ENCODE data around the gene POLR1E. TPM values are rescaled to one million over a fixed set of nuclear protein-coding genes. Genes with fewer than 3 reads are reported as not detected.

Gene POLR1E
- total and polyA plus RNA-seq, 9 of the 15 experiments (the other 6 are each of a cell fraction or from before 2014, with no cell fraction given): 18.9 to 102 (median 74.4) TPM

GRCh38 chr9:37541465-37541864, 55.7 kb downstream of the POLR1E start:
- no peak for FAIRE-seq
- H3K36me3 ChIP-seq (ENCODE audit: control insufficient read depth, insufficient read depth, low read length): peaks cover 31% of the 10 kb centered on the region; the same call in 2 of the 3 replicates
- no peaks in the 10 kb centered on the region for H3K27me3 ChIP-seq (ENCODE audit: control insufficient read depth in 2 of 2, insufficient read depth in 2 of 2, low read length in 2 of 2)
- no peak for ATAC-seq
- no peak overlapping the region for H2AFZ ChIP-seq (ENCODE audit: low read depth, low read length)
- H3K79me2 ChIP-seq (ENCODE audit: control insufficient read depth, insufficient read depth, low read length): no peaks in the 10 kb centered on the region
- WGBS (ENCODE audit: insufficient coverage, low coverage, missing lambda C conversion rate): 90% methylated on average over 8 of the region's 8 CpGs
- no peak overlapping the region for H3K27ac ChIP-seq (ENCODE audit: extremely low read depth, low read depth, low read length)
- CTCF ChIA-PET (ENCODE audit: low intra/inter-chr PET ratio): no interaction called here
- H3K9ac ChIP-seq (ENCODE audit: insufficient read depth in 1 of 2, low read depth in 2 of 2, low read length in 2 of 2): no peak overlapping the region
- no peaks in the 10 kb centered on the region for H3K9me3 ChIP-seq (replicated peaks; ENCODE audit: control insufficient read depth, insufficient read depth, low read depth, low read length)
- no peaks in the 10 kb centered on the region for H3K9me1 ChIP-seq (ENCODE audit: control insufficient read depth, insufficient read depth, low read length)
- intact Hi-C loops (cut with micrococcal nuclease): no loop called here
- no peak for TF ChIP-seq ETV5 (CRISPR knock-in tag; IDR thresholded peaks at IDR 0.05; ENCODE audit: low read depth)
- TF ChIP-seq XRCC4 (IDR thresholded peaks at IDR 0.05; ENCODE audit: extremely low read depth, insufficient read depth, insufficient read length): no peak
- TF ChIP-seq ZNF175 (CRISPR knock-in tag; IDR thresholded peaks at IDR 0.05; ENCODE audit: low read depth): no peak
- no peak for TF ChIP-seq HNRNPUL1 (IDR thresholded peaks at IDR 0.05; ENCODE audit: low read length)
- no peak for TF ChIP-seq TARDBP (IDR thresholded peaks at IDR 0.05)
- TF ChIP-seq ZMIZ1 (IDR thresholded peaks at IDR 0.05; ENCODE audit: low read depth in 2 of 2, low read length in 2 of 2): no peak
- TF ChIP-seq ZNF764 (CRISPR knock-in tag; IDR thresholded peaks at IDR 0.05; ENCODE audit: low read depth): no peak
- TF ChIP-seq ESRRA (IDR thresholded peaks at IDR 0.05; ENCODE audit: borderline replicate concordance, low read depth): no peak
- TF ChIP-seq ZNF384 (IDR thresholded peaks at IDR 0.05; ENCODE audit: low read depth, low read length): no peak
- no peak for TF ChIP-seq MAFK (IDR thresholded peaks at IDR 0.05; ENCODE audit: low read length)
- no peak for TF ChIP-seq HDAC3 (IDR thresholded peaks at IDR 0.05; ENCODE audit: borderline replicate concordance, partially characterized antibody)
- no peak for TF ChIP-seq ZNF212 (CRISPR knock-in tag; IDR thresholded peaks at IDR 0.05)
- no peak for TF ChIP-seq MXD1 (CRISPR knock-in tag; IDR thresholded peaks at IDR 0.05; ENCODE audit: borderline replicate concordance, poor library complexity, severe bottlenecking)
- H3K4me3 ChIP-seq: no peak overlapping the region
- no peak for DNase-seq (ENCODE audit: extremely low read depth in 1 of 4, low spot score in 3 of 4)
- H3K4me2 ChIP-seq (ENCODE audit: insufficient read depth, low read length): no peak overlapping the region
- H4K20me1 ChIP-seq (replicated peaks; ENCODE audit: control insufficient read depth, insufficient read depth, low read length): no peaks in the 10 kb centered on the region
- POLR2A ChIA-PET: no interaction called here
- no TSS peak for BruUV-seq (replicated peaks)
- in situ Hi-C loops (cut with MboI): no loop called here
- no peaks in the 10 kb centered on the region for H3K4me1 ChIP-seq (replicated peaks in 1 of 2; ENCODE audit: control insufficient read depth in 2 of 2, insufficient read depth in 2 of 2, low read length in 2 of 2)

Measured in K562 (cell line).